HG02678 (cell line): Measurements from ENCODE around the gene SLC45A1.

Experiments
- ATAC-seq: cut with Tn5 transposase; IDR thresholded peaks from one replicate; pipeline ENCODE4 v1.9.1; 2021; ENCODE audit warnings: mild to moderate bottlenecking, moderate library complexity; ENCODE audit not compliant: unreplicated experiment

SLC45A1 gene

DNA sequence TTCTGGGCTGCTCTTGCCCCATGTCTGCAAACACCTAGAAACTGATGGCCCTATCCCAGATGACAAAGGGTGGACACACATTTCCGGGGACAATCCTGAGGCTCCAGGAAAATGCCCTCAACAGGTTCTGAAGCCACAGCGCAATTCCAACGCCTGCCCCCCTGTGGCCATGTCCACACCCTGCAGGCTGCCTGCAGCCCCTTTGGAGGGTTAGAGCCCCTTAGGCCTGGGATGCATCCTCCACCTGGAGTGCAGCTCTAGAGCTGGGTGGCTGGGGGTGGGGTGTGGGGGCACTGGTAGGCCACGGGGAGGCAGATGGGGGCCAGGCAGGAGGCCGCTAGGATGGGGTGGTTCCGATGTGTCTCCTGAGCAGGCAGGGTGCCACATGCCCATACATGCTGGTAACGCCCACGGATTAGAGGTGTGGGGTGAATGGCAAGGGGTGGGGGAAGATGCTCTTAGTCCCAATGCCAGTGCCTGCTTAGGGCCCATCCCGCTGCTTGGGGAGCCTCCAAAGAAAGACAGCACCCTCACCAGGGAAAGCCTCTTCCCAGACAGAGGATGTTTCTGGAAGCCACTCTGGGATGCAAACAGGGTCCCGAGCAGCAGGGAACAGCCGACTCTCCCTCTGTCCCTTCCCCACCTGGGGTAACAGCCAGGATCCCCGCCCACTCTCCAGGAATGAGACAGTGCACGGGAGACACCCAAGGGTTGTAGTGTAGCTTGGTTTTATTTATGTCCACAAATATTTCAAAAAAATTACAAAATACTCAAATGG is 34.0 kb downstream of the SLC45A1 start:
- ATAC-seq = no peak

DNA sequence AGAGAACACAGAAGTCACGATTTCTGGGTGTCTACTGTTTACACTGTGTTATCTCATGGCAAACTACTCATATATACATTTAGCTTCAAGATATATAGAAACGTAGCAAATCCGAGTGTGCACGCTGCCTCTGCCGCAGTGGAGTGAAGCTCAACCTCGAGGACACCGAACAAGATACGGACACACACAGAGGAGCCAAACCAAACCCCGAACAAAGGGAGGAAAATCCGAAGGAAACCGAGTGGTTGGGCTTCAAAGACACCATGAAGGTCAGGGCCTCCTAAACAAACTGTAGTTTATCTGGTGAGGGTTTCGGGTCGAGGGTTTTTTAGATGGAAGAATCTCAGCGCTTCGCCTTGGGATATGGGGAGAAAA is 34.5 kb downstream of the SLC45A1 start:
- no peak for ATAC-seq

DNA sequence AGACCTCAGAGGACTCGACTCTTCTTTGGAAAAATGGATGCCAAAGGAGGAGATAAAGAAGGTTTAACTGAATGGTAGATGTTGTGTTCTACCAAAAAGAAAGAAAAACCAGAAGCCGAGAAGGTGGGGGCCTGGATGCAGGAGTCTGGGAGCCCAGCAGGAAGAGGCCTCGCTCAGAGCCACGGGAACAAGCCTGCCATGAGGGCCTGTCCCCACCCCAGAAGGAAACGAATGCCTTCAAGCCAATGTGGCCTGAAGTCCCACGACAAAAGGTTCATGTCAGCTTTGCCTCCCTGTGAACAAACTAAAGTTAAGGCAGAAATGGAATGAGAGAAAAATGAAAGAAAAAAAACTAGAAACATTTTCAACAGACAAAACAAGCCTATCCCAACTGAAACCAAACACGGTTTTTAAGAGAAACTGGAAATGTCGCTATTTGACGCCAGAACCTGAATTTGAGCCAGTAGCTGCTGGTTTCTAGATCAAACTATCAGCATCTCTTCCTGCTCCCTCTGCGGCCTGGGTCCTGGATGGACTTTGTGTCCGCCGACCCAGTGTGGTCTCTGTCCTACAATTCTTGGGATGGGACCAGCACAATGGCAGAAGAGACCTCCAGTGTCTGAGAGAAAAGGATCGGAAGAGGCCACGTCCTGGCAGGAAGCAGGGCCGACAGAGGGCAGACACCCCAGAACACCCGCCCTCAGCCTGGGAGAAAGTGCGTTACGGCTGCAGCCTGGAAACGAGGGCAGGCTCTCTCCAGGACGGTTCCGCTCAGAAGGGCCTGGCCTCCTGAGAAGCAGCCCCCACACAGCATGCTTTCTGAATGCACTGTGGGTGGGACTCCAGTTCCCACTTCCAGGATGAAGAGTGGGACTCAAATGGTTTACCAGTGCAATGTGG is 35.2 kb downstream of the SLC45A1 start:
- no peak for ATAC-seq

DNA sequence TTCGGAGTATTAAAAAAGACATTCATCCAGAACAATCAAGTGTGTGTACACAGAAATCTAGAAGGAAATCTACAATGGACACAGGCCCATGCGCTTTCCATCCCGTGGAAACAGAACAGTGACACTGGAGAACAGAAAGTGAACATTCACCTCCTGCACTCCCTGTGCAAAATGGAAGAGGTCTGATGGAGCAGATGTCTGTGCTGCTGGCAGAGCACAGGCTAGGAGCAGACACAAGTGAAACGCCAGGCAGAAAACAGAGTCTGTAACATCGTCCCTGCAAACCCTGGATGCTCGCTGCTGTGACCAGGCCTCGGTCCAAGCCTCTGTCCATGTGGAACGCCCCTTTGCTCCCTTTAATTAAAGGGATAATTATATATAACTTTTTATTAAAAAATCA is 36.1 kb downstream of the SLC45A1 start:
- ATAC-seq = no peak

DNA sequence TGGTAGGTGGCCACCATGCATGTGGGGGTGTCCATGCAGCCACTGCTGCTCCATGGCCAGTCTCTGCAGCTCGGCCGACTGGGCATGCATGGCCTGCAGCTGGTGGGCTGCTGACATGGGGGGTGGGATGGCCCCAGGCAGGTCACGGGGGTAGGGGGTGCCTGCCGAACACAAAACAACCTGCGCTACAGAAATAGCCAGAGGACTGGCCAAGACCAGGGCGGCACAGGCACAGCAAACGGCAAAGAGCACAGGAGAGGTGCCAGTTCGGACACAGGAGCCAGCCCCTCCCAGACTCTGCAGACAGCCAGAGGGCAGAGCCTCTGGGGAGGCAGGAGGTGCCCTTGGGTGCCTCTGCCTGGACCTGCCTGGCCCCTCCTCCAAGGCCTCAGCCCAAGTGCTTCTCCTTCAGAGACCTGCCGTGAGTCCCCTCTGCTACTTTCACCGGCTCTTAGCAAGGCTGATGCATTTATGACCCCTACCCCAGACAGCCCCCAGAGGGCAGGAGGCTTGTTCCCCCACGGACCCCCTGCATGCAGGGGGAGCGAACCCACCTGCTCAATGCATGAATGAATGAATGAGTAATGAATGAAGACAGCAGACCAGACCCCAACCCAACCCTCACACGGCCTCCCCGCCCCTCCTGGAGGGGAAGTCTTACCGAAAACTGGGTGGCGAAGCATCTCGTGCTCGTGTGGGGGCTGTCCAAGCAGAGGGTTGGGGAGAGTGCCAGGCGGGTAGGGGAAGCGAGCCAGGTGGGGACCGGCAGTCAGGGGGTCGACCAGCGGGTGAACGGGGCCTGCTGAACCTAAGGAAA is 37.7 kb downstream of the SLC45A1 start:
- no peak for ATAC-seq

DNA sequence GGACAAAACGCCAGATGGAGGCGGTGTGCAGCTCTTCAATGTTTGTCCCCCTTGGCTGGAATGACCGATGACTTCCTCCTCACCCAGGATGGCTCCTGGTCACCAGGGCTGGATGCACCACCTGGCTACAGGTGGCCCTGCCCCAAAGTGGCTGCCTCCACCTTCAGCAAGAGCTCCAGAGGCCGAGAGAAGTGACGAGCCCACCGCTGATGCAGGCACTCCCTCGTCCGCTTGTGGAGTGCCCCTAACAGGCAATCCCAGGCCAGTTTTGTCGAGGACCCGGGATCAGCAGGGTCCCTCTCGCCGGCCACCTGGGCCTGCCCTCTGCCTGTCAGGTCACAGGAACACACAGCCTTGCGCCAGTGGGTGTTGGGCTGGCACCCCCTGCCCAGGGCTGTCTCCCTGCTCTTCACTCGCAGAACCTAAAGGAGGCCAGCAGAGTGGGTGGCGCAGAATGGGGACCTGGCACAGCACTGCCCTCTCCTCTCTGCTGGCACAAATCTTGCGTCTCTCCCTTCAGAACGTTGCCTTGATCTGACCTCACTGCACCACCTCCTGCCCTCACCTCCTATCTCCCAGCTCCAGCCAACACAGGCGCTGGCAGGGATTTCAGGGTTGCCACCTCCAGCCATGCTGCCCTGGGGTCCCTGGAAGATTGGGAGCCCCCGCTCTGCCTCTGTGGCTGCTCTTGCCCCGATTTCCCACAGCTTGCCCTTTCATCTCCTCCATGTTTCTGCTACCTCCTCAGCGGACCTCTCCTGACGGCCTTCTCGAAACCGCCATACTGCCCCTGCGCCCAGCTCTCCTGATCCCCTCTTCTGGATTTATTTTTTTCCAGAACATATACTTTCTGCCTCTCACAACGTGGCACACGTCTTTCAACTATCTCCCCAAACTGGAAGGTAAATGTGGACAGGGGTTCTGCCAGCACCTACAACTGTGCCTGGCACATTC is 38.6 kb downstream of the SLC45A1 start:
- no peak for ATAC-seq

DNA sequence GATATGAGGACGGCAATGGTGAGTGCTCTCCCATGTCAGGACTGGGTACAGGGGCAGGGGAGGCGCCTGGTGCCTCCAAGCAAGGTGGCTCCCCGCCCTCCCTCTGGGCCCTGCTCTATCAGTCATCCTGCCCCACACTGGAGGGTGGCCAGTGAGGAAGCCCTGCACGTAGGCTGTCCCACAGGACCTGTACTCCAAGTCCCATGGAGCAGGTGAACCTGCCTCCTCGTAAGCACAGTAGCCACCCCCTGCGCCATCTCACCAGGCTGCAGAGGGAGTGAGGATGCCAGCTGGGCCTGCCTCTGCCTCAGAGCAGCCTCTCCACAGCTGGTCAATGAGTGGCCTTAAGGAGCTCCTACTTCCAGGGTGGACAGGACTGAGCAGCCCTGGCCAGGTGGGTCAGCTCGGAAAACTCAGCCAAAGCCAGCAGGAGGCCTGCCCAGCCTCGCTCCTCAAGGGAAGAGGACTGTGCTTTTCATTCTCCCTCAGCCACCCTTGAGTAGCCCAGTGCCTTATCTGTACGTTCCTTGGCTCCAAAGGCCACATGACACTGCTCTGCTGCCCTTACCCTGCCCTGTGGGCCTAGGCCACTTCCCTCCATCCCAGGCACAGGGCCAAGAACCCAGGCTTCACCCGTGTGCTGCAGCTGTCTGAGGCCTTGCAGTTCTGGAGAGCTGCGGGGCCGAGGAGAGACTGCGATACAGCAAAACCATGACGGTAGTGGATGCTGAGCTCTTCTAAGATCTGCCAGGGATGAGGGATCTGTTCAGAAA is 39.6 kb downstream of the SLC45A1 start:
- no peak for ATAC-seq

DNA sequence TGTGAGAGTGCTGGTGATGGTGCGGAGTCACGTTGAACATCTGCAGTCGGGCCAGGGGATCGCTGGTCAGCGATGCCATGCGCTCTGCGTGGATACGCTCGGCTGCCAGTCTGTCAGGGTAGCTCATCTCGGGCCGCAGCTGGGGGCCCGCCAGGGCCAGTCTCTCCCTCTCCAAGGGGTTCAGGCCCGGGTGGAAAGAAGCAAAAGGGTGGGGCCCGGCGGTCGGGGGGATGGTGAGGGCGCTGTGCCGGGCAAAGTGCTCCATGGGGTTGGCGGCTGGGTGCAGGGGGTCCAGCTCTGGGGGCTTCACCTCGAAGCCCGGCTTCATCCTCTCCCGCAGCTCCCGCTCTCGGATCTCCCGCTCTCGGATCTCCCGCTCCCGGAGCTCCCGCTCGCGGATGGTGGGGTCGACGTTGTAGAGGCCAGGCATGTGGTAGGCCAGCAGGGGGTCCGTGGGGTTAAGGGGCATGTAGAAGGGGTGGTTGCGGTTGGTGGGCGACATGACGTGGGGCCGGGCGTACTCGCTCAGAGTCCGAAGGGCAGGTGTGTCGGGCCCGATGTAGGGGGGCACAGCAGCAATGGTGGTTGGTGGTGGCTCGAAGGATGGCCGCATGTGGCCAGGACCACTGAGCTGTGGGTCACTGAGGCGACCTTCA is 40.5 kb downstream of the SLC45A1 start:
- no peak for ATAC-seq

DNA sequence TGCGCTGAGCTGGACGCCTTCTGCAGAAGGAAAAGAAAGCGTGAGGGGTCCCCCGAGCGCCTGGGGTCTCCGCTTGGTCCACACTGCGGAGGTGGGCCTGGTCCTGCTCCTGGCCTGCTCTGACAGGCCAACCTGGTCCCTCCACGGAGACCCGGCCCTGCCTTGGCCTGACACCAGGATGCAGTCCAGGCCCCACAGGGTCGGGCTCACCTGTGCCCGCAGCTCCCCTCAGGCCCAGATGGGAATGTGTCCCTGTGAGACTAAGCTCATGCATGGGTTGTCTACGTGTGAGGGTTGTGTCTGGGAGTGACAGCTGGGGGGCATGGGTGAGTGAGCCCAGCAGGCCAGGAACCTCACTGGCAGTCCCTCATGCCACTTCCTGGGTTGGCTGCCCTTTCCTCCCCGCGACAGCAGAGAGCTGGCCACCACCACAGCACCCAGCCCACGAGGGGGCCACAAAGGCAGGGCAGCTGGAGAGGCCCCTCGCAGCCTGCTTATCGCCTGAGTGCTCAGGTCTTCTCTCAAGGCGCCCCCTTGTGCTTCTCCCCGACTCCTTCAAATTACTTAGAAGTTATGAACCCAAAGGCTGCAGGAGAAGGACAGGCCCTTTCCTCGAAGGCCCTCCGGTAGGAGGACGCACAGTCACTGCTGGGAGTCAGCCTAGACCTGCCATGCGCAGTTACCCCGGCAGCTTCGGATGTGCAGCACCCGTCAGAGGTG is 41.1 kb downstream of the SLC45A1 start:
- ATAC-seq = no peak

DNA sequence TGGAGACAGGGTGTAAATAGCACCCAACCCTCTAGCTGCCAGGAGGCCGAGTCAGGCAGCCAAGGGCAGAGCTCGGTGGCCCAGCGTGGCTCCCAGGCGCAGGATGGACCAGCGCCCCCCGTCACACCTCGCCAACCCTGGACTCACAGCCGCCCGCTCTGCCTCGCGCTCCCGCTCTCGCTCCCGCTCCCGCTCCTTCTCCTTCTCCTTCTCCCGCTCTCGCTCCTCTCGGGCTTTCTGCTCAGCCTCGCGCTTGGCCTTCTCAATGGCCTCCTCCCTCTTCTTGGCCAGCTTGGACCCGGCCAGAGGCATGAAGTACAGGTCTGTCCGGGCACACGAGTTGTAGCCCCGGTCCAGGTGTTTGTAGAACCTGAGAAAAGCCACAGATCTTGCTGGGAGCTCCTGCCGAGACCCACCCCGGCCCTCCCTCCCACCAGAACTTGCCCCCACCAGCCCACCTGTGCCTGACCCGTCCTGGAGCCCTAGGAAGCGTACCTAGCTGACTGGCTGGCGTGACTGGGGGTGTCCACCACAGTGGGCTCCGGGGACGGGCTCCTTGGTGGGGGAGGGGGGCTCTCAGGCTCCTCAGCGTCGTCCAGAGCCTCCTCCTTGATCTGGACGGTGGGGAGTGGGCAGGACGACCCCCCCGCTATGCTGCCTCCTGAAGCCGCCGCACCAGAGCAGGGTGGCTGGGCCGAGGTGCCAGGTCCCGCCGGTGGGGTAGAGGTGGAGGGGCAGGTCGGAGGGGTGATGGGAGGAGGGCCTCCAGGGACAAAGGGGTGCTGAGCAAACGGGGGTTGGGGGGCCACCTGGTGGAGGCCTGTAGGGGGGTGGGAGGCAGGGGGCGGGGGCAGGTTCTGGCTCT is 41.9 kb downstream of the SLC45A1 start:
- ATAC-seq = no peak

DNA sequence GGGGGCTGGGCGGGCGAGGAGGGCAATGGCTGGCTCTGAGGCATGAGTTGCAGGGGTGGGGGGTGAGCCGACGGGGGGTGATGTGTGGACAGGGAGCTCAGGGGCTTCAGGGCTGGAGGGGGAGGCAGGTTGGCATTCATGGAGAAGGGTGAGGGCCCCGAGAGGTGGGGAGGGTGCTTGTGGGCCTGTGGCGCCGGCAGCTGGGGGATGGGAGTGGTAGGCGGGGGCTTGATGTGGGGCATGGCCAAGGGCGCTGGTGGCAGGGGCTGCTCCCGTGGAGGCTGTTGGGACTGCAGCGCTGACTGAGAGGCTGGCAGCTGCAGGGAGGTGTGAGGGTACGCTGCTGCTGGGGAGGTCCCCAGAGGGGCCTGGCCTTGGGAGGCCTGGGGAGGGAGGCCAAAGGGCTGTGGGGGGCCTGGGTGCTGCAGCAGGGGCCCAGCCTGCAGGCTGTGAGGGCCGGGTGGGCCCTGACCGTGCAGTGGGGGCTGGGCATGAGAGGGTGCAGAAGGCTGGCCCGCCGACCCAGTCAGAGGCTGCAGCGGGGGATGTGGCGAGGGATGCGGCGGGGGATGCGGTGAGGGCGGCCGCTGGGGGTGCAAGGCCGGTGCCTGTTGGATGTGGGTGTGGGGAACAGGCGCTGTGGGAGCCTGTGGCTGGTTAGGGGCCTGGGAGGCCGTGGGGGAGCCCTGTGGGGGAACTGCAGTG is 42.7 kb downstream of the SLC45A1 start:
- no peak for ATAC-seq

DNA sequence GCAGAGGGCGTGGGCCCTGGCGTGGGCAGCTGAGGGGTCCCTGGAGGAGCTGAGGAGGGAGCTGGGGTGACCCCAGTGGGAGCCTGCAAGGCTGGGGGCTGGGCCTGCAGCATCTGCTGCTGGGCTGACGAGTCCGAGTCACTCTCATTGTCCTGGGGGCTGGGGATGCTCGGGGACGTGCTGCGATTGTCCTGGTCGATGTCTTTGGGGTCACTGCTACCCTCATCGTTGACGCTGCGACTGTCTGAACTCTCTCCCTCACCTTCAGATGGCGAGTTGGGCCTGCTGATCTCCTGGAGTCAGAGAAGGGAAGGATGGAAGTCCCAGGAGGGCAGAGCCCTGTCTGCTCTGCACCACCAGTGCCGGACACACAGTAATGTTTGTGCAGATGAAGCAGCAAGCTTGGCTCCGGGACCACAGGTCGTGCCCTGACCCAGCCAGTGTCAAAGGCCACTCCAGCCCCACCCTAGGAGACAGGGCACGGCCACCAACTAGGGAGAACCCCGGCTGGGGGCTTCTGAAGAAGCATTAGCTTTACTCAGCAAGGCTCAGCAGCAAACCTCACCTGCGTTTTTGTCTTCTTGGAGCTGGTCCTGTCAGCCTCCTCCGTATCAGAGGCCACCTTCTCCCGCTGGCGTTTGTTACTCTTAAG is 43.4 kb downstream of the SLC45A1 start:
- ATAC-seq = no peak

DNA sequence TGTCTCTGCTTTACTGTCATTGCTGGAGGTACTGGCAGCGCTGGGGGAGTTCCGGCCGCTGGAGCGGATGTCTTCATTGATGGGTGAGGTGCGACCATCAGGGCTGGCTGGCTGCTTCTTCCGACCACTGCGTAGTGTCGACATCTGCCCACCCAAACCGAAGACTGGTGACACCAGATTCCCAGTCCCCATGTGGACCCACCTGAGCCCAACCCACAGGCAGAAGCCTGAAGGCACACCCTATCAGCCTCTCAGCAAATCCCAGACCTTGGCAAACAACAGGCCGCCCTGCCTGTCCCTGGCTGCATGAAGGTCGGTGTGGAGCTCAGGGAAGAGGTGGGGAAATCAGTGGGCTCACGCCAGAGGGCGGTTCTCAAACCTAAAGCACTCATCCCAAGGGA is 44.8 kb downstream of the SLC45A1 start:
- no peak for ATAC-seq

DNA sequence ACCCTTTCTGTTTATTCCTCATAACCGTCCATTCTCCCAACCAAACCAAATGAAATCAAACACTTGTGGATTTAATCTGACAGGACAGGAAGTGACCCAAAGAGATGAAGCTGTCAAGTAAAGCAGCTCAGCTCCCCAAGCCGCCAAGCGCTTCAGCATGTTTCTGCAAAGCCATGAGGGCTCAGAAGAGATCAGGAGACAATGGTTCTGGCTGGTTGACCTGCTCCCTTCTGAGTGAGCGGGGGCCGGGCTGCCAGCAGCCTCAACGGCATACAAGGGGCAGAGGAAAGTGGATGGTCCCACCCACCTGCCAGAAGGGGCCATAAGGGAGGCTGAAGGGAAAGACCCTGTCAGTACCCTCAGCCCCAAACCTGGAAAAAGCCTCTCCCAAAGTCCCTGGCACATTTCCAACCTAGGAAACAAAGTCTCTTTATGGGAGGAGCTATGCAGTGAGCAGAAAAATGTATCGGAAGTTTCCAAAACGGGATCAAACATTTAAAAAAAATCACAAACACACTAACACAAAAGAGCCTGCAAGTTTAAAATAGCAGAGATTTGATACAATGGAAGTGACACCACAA is 45.4 kb downstream of the SLC45A1 start:
- no peak for ATAC-seq

DNA sequence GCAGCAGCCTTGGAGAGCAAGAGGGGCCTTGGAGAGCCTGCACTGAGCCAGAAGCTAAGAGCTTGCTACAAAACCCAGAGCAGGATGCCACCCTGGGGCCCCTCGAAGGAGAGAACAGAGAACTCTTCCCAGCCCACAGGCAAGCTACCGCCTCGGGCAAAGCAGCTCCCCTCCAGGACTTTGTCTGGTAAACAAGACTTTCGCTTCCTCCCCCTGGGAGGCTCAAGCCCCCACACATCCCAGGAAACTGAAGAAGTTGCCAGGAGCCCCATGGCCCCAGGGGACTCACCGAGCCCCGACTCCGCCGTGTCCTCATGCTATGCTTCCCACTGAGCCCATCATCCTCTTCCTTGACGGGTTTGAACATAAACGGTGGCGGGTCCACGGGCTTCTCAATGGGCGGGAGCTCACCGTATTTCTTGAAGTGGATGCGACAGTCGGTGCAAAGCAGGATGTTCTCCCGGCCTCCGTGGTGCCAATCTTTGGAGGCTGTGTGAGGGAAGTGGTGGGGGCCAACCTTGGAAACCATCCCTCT is 45.9 kb downstream of the SLC45A1 start:
- no peak for ATAC-seq
